Nephron (organoid): ENCODE measurements around the gene SORCS2.

Experiments used
- H3K27ac Mint-ChIP-seq, 3 experiments: 2 replicates each; pipeline ENCODE4 v1.8.0; 2020; ENCODE audit warnings: mixed read lengths in 3 of 3, mild to moderate bottlenecking in 2 of 3, moderate library complexity in 1 of 3
- H3K27me3 Mint-ChIP-seq: 2 replicates; pipeline ENCODE4 v1.8.0; 2021; ENCODE audit warnings: low read depth, mild to moderate bottlenecking, moderate library complexity, mixed read lengths
- H3K36me3 Mint-ChIP-seq: 2 replicates; pipeline ENCODE4 v1.8.0; 2020; ENCODE audit warnings: low read depth, mixed read lengths
- H3K4me1 Mint-ChIP-seq: 2 replicates; pipeline ENCODE4 v1.8.0; 2020; ENCODE audit warnings: mixed read lengths
- H3K4me3 Mint-ChIP-seq, 3 experiments: 2 replicates each; pipeline ENCODE4 v1.8.0; 2020; ENCODE audit warnings: mild to moderate bottlenecking in 3 of 3, mixed read lengths in 3 of 3, moderate library complexity in 2 of 3
- H3K9me3 Mint-ChIP-seq: 2 replicates; pipeline ENCODE4 v1.8.0; 2020; ENCODE audit warnings: mixed read lengths
- CTCF ChIP-seq, 3 experiments: fragments of 200-600 bp; sonication (generic); IDR thresholded peaks; one replicate each; pipeline ENCODE4 v1.5.0; 2021; ENCODE audit warnings: antibody characterized with exemption in 3 of 3; ENCODE audit not compliant: unreplicated experiment in 3 of 3

The SORCS2 gene

GRCh38 chr4:7168106-7168505 lies 24.2 kb upstream of the SORCS2 start:
- Mint-ChIP-seq H3K27ac (peak overlapping the region; percentile 52 to 80 (median 67)), H3K9me3 (no peaks in the 10 kb centered on the region), H3K4me3 (no peak overlapping the region), H3K4me1 (peaks cover 43% of the 10 kb centered on the region), H3K27me3 (peaks cover 18% of the 10 kb centered on the region), H3K36me3 (no peaks in the 10 kb centered on the region)
- no peak for TF ChIP-seq CTCF (IDR thresholded peaks at IDR 0.05; ENCODE audit: unreplicated experiment in 3 of 3)

GRCh38 chr4:7169134-7169533 lies 23.2 kb upstream of the SORCS2 start:
- no peaks in the 10 kb centered on the region for H3K36me3 Mint-ChIP-seq
- peak overlapping the region in 1 of 3 experiments; percentile 29 for H3K27ac Mint-ChIP-seq
- H3K9me3 Mint-ChIP-seq: no peaks in the 10 kb centered on the region
- peak overlapping the region in 1 of 3 experiments; percentile 2 for H3K4me3 Mint-ChIP-seq
- peaks cover 16% of the 10 kb centered on the region for H3K27me3 Mint-ChIP-seq
- no peak for TF ChIP-seq CTCF (IDR thresholded peaks at IDR 0.05; ENCODE audit: unreplicated experiment in 3 of 3)
- peaks cover 43% of the 10 kb centered on the region for H3K4me1 Mint-ChIP-seq

DNA sequence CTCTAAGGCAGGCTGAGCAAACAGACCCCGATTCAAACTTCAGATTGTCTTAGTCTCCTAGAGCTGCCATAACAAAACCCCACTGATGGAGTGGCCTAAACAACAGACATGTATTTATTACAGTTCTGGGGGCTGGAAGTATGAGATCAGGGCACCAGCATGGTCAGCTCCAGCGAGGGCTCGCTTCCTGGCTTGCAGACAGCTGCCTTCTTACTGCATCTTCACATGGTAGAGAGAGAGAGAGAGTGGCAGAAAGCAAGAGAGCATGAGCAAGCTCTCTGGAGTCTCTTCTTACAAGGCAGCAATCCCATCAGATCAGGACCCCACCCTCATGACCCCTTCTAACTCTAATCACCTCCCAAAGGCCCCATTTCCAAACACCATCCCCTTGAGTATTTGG lies 22.3 kb upstream of the SORCS2 start:
- Mint-ChIP-seq H3K9me3 (no peaks in the 10 kb centered on the region), H3K36me3 (no peaks in the 10 kb centered on the region), H3K27ac (peak overlapping the region; percentile 16 to 44 (median 19)), H3K27me3 (peaks cover 16% of the 10 kb centered on the region), H3K4me3 (no peak overlapping the region), H3K4me1 (peaks cover 38% of the 10 kb centered on the region)
- no peak for TF ChIP-seq CTCF (IDR thresholded peaks at IDR 0.05; ENCODE audit: unreplicated experiment in 3 of 3)

- Mint-ChIP-seq H3K36me3 (no peaks in the 10 kb centered on the region), H3K9me3 (no peaks in the 10 kb centered on the region), H3K4me1 (peaks cover 38% of the 10 kb centered on the region), H3K27me3 (peaks cover 16% of the 10 kb centered on the region), H3K4me3 (no peak overlapping the region), H3K27ac (peak overlapping the region in 2 of 3 experiments; percentile 5 to 16)
- no peak for TF ChIP-seq CTCF (IDR thresholded peaks at IDR 0.05; ENCODE audit: unreplicated experiment in 3 of 3)
Observed at GRCh38 chr4:7171191-7171900, 21.0 kb upstream of the SORCS2 start.

DNA sequence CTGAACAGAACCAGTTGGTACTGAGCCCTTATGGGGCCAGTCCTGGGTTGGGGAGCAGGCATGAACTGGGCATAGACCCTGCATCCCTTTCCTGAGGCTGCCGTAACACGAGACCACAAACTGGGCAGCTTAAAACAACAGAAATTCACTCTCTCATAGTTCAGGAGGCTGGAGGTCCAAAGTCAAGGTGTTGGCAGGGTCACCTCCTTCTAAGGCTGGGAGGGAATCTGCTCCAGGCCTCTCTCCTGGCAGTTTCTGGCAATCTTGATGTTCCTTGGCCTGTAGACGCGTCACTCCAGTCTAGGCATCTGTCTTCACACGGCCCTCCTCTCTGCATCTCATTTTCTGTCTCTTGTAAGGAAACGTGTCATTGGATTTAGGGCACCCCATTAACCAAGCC lies 19.8 kb upstream of the SORCS2 start:
- TF ChIP-seq CTCF (IDR thresholded peaks at IDR 0.05; ENCODE audit: unreplicated experiment in 3 of 3): no peak
- Mint-ChIP-seq H3K27me3 (peaks cover 16% of the 10 kb centered on the region), H3K27ac (no peak overlapping the region), H3K4me3 (no peak overlapping the region), H3K36me3 (no peaks in the 10 kb centered on the region), H3K9me3 (no peaks in the 10 kb centered on the region), H3K4me1 (peaks cover 29% of the 10 kb centered on the region)

- H3K4me3 Mint-ChIP-seq: no peak overlapping the region
- no peak overlapping the region for H3K27ac Mint-ChIP-seq
- no peaks in the 10 kb centered on the region for H3K36me3 Mint-ChIP-seq
- TF ChIP-seq CTCF (IDR thresholded peaks at IDR 0.05; ENCODE audit: unreplicated experiment in 3 of 3): no peak
- no peaks in the 10 kb centered on the region for H3K9me3 Mint-ChIP-seq
- peaks cover 12% of the 10 kb centered on the region for H3K27me3 Mint-ChIP-seq
- H3K4me1 Mint-ChIP-seq: peaks cover 24% of the 10 kb centered on the region
Observed at GRCh38 chr4:7172946-7173345, 19.4 kb upstream of the SORCS2 start.
